NCI-H446 treated with DMSO at 0.1 percent for 48 hours (cell line): ENCODE results near the gene SNX27.
"Not testable (repeated sequence)": the region's sequence is repeated elsewhere in the genome, so short reads cannot be mapped to it uniquely, and the experiment has no call there.

Experiments used
- DNase-seq: peaks from one replicate; lab custom pipeline; 2025; lab: John Stamatoyannopoulos, UW

Gene SNX27

DNA sequence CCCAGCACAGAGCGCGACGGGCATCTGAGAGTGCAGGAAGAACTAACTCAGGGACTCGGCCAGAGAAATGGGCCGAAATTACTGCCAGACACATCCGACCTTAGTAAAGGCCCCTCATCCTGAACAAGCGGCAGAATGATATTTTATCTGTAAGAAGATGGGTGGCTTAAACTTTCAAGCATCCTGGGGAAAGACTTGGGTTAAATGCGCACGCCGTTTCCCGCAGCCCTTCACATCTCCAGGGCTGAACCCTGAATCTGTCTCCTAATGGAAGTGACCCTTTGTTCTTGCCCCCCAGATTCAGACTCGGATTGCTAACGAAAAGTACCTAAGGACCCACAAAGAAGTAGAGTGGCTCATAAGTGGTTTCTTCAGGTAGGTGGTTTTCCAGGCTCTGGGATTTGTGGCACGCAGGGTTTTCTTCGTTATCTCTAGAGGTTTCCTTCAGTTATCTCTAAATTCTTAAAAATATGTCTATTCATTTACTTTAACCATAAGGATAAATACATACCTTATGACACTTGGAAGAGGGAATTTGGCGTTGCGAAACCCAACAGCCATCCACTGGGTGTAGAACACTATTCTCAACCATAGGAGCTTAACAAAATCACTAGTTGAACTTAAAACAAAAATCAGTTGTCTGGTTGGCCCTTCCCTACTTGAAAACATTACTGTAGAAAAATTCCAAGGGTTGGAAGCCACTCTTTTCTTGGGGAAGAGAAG is 110.1 kb downstream of the SNX27 start:
- no peak for DNase-seq

DNA sequence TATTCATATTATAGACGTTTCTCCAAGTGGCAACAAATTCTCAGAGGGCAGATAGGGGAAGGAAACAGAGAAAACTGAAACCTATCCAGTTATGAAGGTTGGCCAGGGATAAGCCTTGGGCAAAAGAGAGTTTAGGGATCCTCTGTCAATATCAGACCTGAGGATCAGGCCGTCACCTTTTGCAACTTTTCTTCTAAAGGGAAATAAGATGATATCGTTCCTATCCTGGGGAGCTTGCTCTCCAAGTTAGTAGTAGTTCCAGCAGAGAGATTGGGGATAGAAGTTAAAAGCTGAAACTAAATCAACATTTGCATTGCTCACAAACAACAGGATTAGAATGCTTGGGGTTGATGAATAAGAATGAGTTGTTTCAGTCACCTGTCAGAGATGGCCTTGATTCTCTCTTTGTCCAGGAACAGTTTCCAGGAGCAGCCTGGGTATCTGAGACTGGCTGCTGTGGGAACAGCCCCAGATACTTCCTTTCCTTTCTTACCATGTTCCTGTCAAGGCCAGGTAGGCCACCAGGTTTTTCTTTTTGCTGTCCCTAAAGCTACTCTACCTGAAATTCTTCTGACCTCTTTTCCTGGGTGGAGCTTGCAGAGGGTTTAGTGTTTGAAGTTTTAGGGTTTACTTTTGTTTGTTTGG is 112.0 kb downstream of the SNX27 start:
- no peak for DNase-seq

DNA sequence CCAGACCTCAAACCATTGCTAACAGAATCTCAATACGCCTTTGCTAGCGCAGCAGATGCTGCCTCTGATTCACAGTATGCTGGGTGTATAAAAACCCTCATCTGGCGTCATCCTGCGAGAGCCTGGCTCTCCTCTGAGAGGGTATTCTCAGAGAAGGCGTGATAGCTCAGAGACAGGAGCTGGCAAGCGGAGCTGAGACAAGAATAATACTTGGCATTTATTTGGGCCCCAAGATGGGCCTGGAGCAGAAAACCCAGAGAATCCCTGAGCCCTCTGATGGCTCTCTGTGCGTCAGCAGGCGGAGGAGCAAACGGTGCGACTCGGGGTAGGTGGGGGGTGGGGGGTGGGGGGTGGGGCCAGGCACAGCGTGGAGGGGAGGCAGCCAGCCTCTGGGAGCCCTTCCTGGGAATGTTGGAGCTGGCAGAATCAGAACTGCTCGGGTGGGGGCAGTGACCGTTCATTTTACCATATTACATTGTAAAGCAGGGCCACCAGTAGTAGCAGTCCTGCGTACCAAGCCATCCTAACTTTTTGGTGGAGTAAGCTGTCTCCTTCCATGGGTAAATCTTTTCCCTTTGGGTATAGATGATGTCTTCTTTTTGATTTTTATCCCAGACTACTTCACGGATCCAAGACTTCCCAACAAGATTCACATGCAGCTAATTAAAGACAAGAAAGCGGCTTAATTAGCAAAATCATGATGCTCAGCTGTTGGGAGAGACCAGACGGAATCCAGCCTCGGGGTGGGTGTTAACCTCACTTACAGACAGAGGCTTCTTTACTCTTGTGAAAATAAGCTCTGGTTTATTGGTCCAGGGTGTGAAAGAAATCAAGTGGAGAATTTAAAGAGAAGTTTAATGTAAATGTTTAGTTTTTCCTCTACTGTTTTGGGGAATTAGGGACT is 116.6 kb downstream of the SNX27 start:
- DNase-seq = peak; percentile 87

DNA sequence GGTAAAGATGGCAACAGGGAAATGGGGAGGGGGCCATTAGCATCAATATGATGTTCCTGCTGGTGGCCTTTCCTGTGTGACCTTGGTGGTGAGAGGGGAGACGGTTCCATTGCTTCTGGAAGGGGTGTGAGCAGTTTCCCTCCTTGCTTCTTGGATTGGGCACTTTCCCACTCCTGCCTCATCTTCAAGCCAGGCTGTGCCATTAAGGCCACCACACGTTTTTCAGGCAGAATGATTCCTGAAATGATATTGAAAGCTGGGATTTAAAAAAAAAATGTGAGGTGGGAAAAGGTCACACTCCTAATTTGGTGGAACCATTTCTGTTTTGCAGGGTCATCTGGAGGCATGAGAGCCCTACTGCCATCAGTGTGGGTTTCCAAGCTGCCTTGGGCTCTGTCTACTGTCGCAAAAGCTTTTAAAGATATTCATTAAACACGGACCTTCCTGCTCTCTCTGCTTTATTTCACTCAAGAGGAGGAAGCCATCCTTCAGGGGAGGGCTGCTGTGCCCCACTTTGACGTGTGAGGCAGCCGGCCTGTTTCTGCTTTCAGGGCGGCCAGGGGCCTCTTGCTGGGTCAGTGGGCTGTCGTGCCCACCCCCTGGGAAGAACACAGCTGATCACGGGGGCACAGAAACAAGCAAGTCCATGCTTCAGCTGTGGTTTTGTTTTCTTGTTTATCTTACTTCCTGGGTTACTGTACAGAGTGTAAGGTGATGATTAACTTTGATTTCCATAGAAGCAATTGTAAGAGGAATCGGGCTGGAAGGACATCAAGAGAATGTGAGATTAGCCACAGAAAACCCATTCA is 117.5 kb downstream of the SNX27 start:
- DNase-seq = no peak

DNA sequence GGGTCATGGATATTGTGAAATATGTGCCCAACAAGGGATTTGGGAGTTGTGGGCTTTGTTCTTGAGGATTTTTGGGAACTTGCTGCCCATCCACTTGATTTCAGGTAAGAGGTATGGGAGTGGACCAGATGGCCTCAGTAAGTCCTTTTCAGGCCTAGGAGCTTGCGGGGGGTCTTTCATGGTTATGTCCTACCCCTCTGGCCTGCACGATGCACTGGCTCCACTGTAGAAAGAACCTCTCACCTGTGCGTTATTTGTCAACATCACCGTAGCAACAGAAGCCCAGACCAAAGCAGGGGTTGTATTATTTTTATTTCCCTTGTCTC is 118.1 kb downstream of the SNX27 start:
- no peak for DNase-seq

DNA sequence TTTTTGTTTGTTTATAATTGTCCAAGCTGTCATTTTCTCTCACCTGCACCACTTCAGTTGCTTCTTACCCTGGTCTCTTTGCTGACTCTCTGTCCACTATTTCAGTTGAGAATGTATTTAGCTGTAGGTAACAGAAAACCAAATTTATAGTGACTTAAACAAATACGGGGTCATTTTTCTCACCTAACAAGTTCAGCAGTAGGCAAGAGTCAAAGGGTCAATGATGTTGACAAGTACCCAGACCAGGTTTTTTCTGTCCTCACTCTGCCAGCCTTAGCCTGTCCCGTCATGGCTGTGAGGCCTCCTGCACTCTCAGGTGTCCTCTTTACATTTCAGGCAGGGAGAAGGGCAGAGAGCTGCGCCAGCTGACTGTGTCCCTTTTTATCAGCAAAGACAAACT is 121.3 kb downstream of the SNX27 start:
- DNase-seq = no peak

DNA sequence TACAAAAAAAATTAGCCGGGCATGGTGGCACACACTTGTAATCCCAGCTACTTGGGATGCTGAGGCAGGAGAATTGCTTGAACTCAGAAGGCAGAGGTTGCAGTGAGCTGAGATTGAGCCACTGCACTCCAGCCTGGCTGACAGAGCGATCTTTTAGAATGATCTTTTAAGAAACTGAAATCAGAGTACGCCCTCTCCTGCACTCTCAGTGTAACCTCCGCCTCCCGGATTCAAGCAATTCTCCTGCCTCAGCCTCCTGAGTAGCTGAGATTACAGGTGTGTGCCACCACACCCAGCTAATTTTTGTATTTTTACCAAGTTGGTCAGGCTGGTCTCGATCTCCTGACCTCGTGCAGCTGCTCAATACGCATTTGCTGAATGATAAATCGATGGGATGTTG is 122.1 kb downstream of the SNX27 start:
- not testable (repeated sequence) for DNase-seq

DNA sequence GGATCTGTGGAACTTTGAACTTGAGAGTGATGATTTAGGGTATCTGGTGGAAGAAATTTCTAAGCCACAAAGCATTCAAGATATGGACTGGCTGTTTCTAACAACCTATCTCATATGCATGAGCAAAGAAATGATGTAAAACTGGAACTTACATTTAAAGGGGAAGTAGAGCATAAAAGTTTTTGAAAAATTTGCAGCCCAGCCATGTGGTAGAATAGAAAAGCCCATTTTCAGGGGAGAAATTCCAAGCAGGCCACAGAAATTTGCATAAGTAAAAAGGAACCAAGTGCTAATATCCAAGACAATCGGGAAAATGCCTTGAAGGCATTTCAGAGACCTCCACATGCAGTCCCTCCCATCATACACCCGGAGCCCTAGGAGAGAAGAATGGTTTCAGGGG is 125.2 kb downstream of the SNX27 start:
- DNase-seq = no peak

DNA sequence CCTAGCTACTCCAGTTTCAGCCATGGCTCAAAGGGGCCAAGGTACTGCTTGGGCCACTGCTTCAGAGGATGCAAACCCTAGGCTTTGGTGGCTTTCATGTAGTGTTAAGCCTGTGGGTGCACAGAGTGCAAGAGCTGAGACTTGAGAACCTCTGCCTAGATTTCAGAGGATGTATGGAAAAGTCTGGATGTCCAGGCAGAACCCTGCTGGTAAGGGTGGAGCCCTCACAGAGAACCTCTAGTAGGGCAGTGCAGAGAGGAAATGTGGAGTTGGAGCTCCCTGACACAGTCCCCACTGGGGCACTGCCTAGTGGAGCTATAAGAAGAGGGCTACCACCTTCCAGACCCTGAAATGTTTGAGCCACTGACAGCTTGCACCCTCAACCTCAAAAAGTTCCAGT is 125.6 kb downstream of the SNX27 start:
- no peak for DNase-seq

DNA sequence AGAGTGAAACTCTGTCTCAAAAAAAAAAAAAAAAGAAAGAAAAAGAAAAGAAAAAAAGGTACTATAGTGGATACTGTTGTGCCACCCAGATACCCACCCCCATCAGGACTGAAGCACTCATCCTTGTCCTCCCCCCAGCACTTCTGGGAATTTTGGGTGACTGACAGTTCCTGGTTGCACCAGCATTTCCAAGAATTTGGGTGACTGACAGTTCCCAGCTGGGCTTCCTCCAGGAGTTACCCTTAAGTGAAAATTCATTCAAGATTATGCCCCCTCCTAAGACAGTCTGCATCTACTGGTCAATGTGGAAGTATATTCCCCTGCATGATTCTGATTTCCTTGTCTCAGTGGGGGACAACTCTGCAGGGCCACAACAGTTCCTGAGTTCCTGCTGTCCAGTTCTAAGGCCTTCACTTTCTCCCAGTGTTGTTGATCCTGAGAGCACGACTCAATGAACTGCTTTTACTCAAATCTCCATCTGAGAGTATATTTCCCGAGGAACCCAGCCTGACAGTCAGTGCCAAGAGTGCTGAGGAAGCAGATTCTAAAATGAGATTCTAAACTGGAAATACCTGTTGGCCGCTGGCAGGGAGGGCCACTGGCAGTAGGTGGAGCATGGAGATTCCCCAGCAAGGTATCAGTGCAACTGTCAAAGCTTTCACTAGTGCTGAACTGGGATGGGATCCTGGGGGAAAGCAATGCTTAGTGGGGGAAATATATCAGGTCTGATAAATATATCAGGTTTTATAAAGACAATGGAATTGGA is 127.9 kb downstream of the SNX27 start:
- no peak for DNase-seq

DNA sequence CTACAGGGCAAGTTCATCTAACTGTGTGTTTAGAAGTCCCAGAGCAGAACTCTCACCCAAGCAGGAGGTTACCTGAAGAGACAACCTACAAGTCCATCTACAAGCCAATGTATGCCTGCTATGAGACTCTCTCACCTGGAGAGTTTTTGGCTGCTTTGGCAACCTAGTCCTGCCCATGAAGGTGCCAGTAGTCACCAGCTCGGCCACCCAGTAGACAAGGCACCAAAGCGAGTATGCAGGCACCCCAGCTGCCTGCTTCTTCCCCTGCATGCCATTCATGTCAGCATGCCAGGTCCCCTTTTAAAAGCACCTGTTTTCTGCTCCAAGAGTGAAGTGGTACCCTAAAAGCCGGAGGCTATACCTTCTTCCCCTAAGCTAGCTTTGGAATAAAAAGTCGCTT is 129.7 kb downstream of the SNX27 start:
- no peak for DNase-seq
